ENCODE measurements around the gene ANKS1B. TPM values are rescaled to one million over a fixed set of nuclear protein-coding genes. Genes with fewer than 3 reads are reported as not detected.

Gene ANKS1B
- total RNA-seq, 1 experiment from 2014 or later, result 0.61 TPM

DNA sequence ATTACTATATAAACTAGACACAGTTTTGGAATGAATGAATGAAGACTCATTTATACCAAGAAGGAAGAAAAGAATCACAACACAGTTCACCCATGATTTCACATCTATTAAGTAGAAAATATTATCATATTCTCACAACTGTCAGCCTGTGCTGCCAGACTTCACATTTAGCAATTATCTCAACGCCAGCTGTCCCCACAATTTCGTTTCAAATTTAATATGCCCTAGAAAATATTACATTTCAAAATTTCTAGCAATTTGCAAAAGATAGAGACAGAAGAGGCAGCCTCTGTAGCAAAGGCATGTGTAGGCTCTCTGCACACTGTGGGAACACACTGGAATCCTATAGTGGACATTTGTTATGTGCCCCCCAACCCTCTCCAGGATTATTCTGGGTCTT is 83.6 kb downstream of the ANKS1B start:
- Mint-ChIP-seq H3K4me3 (ENCODE audit: unreplicated experiment) (no peak overlapping the region), H3K27ac (ENCODE audit: unreplicated experiment) (no peak overlapping the region), H3K4me1 (ENCODE audit: low read depth, unreplicated experiment) (no peaks in the 10 kb centered on the region), H3K36me3 (ENCODE audit: insufficient read depth, unreplicated experiment) (no peaks in the 10 kb centered on the region), H3K9me3 (ENCODE audit: unreplicated experiment) (no peaks in the 10 kb centered on the region), H3K27me3 (ENCODE audit: insufficient read depth, unreplicated experiment) (peaks cover under 1% of the 10 kb centered on the region)
- Histone ChIP-seq H3K27me3 (replicated peaks; ENCODE audit: control insufficient read depth, insufficient read depth, low read length) (no peaks in the 10 kb centered on the region), H3K36me3 (ENCODE audit: control insufficient read depth, insufficient read depth, low read length) (no peaks in the 10 kb centered on the region), H3K4me1 (no peaks in the 10 kb centered on the region), H3K4me3 (ENCODE audit: low read depth, low read length) (no peak overlapping the region), H3K9me3 (no peaks in the 10 kb centered on the region)
- BruUV-seq (replicated peaks), result no TSS peak
- intact Hi-C loops (cut with micrococcal nuclease; ENCODE audit: unreplicated experiment), result no loop called here
- TF ChIP-seq, protein P1, sequence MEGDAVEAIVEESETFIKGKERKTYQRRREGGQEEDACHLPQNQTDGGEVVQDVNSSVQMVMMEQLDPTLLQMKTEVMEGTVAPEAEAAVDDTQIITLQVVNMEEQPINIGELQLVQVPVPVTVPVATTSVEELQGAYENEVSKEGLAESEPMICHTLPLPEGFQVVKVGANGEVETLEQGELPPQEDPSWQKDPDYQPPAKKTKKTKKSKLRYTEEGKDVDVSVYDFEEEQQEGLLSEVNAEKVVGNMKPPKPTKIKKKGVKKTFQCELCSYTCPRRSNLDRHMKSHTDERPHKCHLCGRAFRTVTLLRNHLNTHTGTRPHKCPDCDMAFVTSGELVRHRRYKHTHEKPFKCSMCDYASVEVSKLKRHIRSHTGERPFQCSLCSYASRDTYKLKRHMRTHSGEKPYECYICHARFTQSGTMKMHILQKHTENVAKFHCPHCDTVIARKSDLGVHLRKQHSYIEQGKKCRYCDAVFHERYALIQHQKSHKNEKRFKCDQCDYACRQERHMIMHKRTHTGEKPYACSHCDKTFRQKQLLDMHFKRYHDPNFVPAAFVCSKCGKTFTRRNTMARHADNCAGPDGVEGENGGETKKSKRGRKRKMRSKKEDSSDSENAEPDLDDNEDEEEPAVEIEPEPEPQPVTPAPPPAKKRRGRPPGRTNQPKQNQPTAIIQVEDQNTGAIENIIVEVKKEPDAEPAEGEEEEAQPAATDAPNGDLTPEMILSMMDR (IDR thresholded peaks at IDR 0.05; ENCODE audit: insufficient read depth in 1 of 2, low read depth in 1 of 2, low read length in 1 of 2, severe bottlenecking in 1 of 2, unreplicated experiment in 1 of 2), result no peak
- CTCF ChIA-PET, result no interaction called here
- no peak for DNase-seq
- POLR2A ChIA-PET, result no interaction called here

DNA sequence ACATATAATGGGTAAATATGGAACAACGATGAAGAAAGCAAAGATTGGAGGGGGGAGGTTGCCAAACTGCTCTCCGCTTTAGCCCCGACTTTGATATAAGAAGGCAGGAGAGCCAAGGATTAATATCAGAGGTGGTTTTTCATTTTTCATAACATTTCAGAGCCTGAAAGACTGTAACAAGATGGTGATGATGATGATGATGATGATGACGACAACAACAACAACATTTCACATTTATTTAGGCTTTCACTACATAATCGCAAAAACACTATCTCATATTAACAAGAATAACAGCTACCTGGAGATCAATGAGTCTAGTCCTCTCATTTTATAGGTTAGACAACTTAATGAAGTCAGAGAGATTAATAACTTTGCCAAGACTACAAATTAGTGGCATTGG is 86.1 kb downstream of the ANKS1B start:
- CTCF ChIA-PET, result no interaction called here
- no peak overlapping the region for H3K27ac Mint-ChIP-seq (ENCODE audit: unreplicated experiment)
- Histone ChIP-seq H3K9me3 (no peaks in the 10 kb centered on the region), H3K27me3 (replicated peaks; ENCODE audit: control insufficient read depth, insufficient read depth, low read length) (no peaks in the 10 kb centered on the region), H3K36me3 (ENCODE audit: control insufficient read depth, insufficient read depth, low read length) (no peaks in the 10 kb centered on the region), H3K4me1 (no peaks in the 10 kb centered on the region), H3K4me3 (ENCODE audit: low read depth, low read length) (no peak overlapping the region)
- no peak for DNase-seq
- POLR2A ChIA-PET, result no interaction called here
- H3K4me3 Mint-ChIP-seq (ENCODE audit: unreplicated experiment), result no peak overlapping the region
- H3K9me3 Mint-ChIP-seq (ENCODE audit: unreplicated experiment), result no peaks in the 10 kb centered on the region
- H3K36me3 Mint-ChIP-seq (ENCODE audit: insufficient read depth, unreplicated experiment), result no peaks in the 10 kb centered on the region
- BruUV-seq (replicated peaks), result no TSS peak
- intact Hi-C loops (cut with micrococcal nuclease; ENCODE audit: unreplicated experiment), result no loop called here
- TF ChIP-seq, protein P1 (IDR thresholded peaks at IDR 0.05; ENCODE audit: insufficient read depth in 1 of 2, low read depth in 1 of 2, low read length in 1 of 2, severe bottlenecking in 1 of 2, unreplicated experiment in 1 of 2), result no peak
- H3K27me3 Mint-ChIP-seq (ENCODE audit: insufficient read depth, unreplicated experiment), result peaks cover 2% of the 10 kb centered on the region
- H3K4me1 Mint-ChIP-seq (ENCODE audit: low read depth, unreplicated experiment), result no peaks in the 10 kb centered on the region

DNA sequence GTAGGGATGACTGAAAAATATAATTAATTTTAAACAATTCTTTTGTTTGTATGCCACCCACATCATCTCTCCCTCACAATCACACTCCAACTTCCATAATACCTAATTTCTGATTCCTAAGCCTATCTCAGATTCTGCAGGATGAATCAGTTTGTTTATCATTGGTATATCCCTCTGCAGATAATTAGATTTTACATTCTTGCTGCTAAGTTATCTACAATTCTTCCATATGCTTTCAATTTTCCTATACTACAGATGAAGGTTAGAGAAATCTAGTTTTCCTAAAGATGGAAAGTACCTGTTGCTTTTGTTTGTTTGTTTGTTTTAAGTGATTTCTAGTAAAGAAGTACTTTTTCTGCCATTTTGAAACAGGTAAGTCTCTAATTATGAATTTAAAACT is 105.3 kb downstream of the ANKS1B start:
- H3K9me3 Mint-ChIP-seq (ENCODE audit: unreplicated experiment), result no peaks in the 10 kb centered on the region
- no peaks in the 10 kb centered on the region for H3K4me1 ChIP-seq
- TF ChIP-seq, protein P1 (IDR thresholded peaks at IDR 0.05; ENCODE audit: insufficient read depth in 1 of 2, low read depth in 1 of 2, low read length in 1 of 2, severe bottlenecking in 1 of 2, unreplicated experiment in 1 of 2), result no peak
- H3K4me3 ChIP-seq (ENCODE audit: low read depth, low read length), result no peak overlapping the region
- no peaks in the 10 kb centered on the region; the same call in 1 of the 2 replicates for H3K27me3 ChIP-seq (replicated peaks; ENCODE audit: control insufficient read depth, insufficient read depth, low read length)
- ChIA-PET POLR2A (no interaction called here), CTCF (no interaction called here)
- H3K4me3 Mint-ChIP-seq (ENCODE audit: unreplicated experiment), result no peak overlapping the region
- H3K36me3 ChIP-seq (ENCODE audit: control insufficient read depth, insufficient read depth, low read length), result no peaks in the 10 kb centered on the region
- intact Hi-C loops (cut with micrococcal nuclease; ENCODE audit: unreplicated experiment), result no loop called here
- no peaks in the 10 kb centered on the region for H3K36me3 Mint-ChIP-seq (ENCODE audit: insufficient read depth, unreplicated experiment)
- H3K27me3 Mint-ChIP-seq (ENCODE audit: insufficient read depth, unreplicated experiment), result peaks cover 24% of the 10 kb centered on the region
- H3K9me3 ChIP-seq, result no peaks in the 10 kb centered on the region
- no TSS peak for BruUV-seq (replicated peaks)
- DNase-seq, result no peak
- no peaks in the 10 kb centered on the region for H3K4me1 Mint-ChIP-seq (ENCODE audit: low read depth, unreplicated experiment)
- no peak overlapping the region for H3K27ac Mint-ChIP-seq (ENCODE audit: unreplicated experiment)

Measured in Caco-2 (cell line).